Caco-2 (cell line): ENCODE data around the gene ZNF775. TPM values are rescaled to one million over a fixed set of nuclear protein-coding genes. Genes with fewer than 3 reads are reported as not detected.
A peak's percentile ranks its signal among the peaks of the same experiment; 100 is the strongest.

ENCODE experiments used
- BruUV-seq: library from RNA; stranded (reverse); fragments of 400-500 nt; replicated peaks from 2 replicates; lab custom pipeline; 2021; lab: Mats Ljungman, UMichigan
- CTCF ChIA-PET: fragments of 300-600 bp; sonication (Branson Sonifier 250); formaldehyde crosslinking; loops from one replicate; lab custom pipeline; 2022; ENCODE audit warnings: antibody characterized with exemption; lab: Charles Lee
- POLR2A ChIA-PET: fragments of 300-600 bp; sonication (Branson Sonifier 250); formaldehyde crosslinking; loops from one replicate; lab custom pipeline; 2022; ENCODE audit warnings: antibody characterized with exemption; lab: Charles Lee
- DNase-seq, 2 experiments: peaks; one replicate each; pipeline versions ENCODE4 v3.0.0 to v3.0.0-alpha.2; 2020 to 2022
- H3K27me3 ChIP-seq: replicated peaks from 2 replicates; pipeline ENCODE4 v1.6.0; 2011; ENCODE audit warnings: low read length; ENCODE audit not compliant: control insufficient read depth, insufficient read depth
- H3K36me3 ChIP-seq: 2 replicates; pipeline ENCODE4 v1.5.1; 2011; ENCODE audit warnings: low read length; ENCODE audit not compliant: control insufficient read depth, insufficient read depth
- H3K4me1 ChIP-seq: fragments of 250-450 bp; sonication (Bioruptor Pico); 2 replicates; pipeline ENCODE4 v1.5.1; 2020; ENCODE audit warnings: mild to moderate bottlenecking
- H3K4me3 ChIP-seq: 2 replicates; pipeline ENCODE4 v1.5.1; 2011; ENCODE audit warnings: low read depth, mild to moderate bottlenecking, control low read depth, low read length
- H3K9me3 ChIP-seq: fragments of 250-450 bp; sonication (Bioruptor Pico); 2 replicates; pipeline ENCODE4 v1.5.1; 2020; ENCODE audit warnings: mild to moderate bottlenecking, moderate library complexity
- H3K27ac Mint-ChIP-seq: one replicate; pipeline ENCODE4 v1.8.0; 2022; ENCODE audit warnings: mixed read lengths; ENCODE audit not compliant: unreplicated experiment
- H3K27me3 Mint-ChIP-seq: one replicate; pipeline ENCODE4 v1.8.0; 2022; ENCODE audit warnings: mixed read lengths; ENCODE audit not compliant: insufficient read depth, unreplicated experiment
- H3K36me3 Mint-ChIP-seq: one replicate; pipeline ENCODE4 v1.8.0; 2022; ENCODE audit warnings: mild to moderate bottlenecking, mixed read lengths; ENCODE audit not compliant: insufficient read depth, unreplicated experiment
- H3K4me1 Mint-ChIP-seq: one replicate; pipeline ENCODE4 v1.8.0; 2022; ENCODE audit warnings: low read depth, mixed read lengths; ENCODE audit not compliant: unreplicated experiment
- H3K4me3 Mint-ChIP-seq: one replicate; pipeline ENCODE4 v1.8.0; 2022; ENCODE audit warnings: mild to moderate bottlenecking, moderate library complexity, mixed read lengths; ENCODE audit not compliant: unreplicated experiment
- H3K9me3 Mint-ChIP-seq: one replicate; pipeline ENCODE4 v1.8.0; 2022; ENCODE audit warnings: mixed read lengths; ENCODE audit not compliant: unreplicated experiment
- intact Hi-C: fragments of 100-400 bp; cut with micrococcal nuclease; formaldehyde crosslinking; loops from one replicate; pipeline ENCODE4 v1.10.0; 2022; ENCODE audit not compliant: unreplicated experiment
- total RNA-seq: library from RNA; stranded (reverse); gene quantifications from 2 replicates; pipeline ENCODE4 v1.2.3, GENCODE V29; 2022
- TF ChIP-seq, protein P1 (sequence below), 2 experiments: fragments of 200-600 bp in 1 of 2; IDR thresholded peaks; 1 replicate in 1 of 2; 2 replicates in 1 of 2; pipeline versions ENCODE4 v1.5.1 to v1.8.0; 2011 to 2022; ENCODE audit warnings: antibody characterized with exemption in 1 of 2, control low read depth in 1 of 2, inconsistent platforms in 1 of 2, low read depth in 1 of 2, low read length in 1 of 2, mild to moderate bottlenecking in 1 of 2, moderate library complexity in 1 of 2; ENCODE audit not compliant: insufficient read depth in 1 of 2, severe bottlenecking in 1 of 2, unreplicated experiment in 1 of 2

ZNF775 gene
- total RNA-seq, 1 experiment from 2014 or later: 4.0 TPM

GRCh38 chr7:150356265-150356897, 22.7 kb upstream of the ZNF775 start:
- DNase-seq: peak in 1 of 2 experiments; percentile 42
- BruUV-seq: no TSS peak
- no peaks in the 10 kb centered on the region for H3K36me3 ChIP-seq
- TF ChIP-seq, protein P1, sequence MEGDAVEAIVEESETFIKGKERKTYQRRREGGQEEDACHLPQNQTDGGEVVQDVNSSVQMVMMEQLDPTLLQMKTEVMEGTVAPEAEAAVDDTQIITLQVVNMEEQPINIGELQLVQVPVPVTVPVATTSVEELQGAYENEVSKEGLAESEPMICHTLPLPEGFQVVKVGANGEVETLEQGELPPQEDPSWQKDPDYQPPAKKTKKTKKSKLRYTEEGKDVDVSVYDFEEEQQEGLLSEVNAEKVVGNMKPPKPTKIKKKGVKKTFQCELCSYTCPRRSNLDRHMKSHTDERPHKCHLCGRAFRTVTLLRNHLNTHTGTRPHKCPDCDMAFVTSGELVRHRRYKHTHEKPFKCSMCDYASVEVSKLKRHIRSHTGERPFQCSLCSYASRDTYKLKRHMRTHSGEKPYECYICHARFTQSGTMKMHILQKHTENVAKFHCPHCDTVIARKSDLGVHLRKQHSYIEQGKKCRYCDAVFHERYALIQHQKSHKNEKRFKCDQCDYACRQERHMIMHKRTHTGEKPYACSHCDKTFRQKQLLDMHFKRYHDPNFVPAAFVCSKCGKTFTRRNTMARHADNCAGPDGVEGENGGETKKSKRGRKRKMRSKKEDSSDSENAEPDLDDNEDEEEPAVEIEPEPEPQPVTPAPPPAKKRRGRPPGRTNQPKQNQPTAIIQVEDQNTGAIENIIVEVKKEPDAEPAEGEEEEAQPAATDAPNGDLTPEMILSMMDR (IDR thresholded peaks at IDR 0.05; ENCODE audit: insufficient read depth in 1 of 2, low read depth in 1 of 2, low read length in 1 of 2, severe bottlenecking in 1 of 2, unreplicated experiment in 1 of 2): peak; percentile 68 to 73
- Mint-ChIP-seq H3K36me3 (no peaks in the 10 kb centered on the region), H3K4me1 (peaks cover 11% of the 10 kb centered on the region), H3K9me3 (peaks cover 12% of the 10 kb centered on the region), H3K27ac (no peak overlapping the region), H3K27me3 (no peaks in the 10 kb centered on the region), H3K4me3 (no peak overlapping the region)
- CTCF ChIA-PET: interaction anchor here (0.9 kb wide), 1 partner anchor 13 kb away, joined by 3 read pairs; no protein-coding TSS in a partner anchor
- H3K27me3 ChIP-seq: no peaks in the 10 kb centered on the region
- H3K9me3 ChIP-seq: no peaks in the 10 kb centered on the region
- intact Hi-C loops: loop anchor here (1.0 kb wide), 3 partner anchors 22 to 65 kb away; no protein-coding TSS in a partner anchor
- POLR2A ChIA-PET: no interaction called here
- H3K4me3 ChIP-seq: no peak overlapping the region
- H3K4me1 ChIP-seq: no peaks in the 10 kb centered on the region

- Histone ChIP-seq H3K9me3 (no peaks in the 10 kb centered on the region), H3K4me1 (no peaks in the 10 kb centered on the region), H3K4me3 (no peak overlapping the region), H3K36me3 (no peaks in the 10 kb centered on the region), H3K27me3 (no peaks in the 10 kb centered on the region)
- Mint-ChIP-seq H3K4me1 (peaks cover 11% of the 10 kb centered on the region), H3K4me3 (no peak overlapping the region), H3K9me3 (peaks cover 12% of the 10 kb centered on the region), H3K36me3 (no peaks in the 10 kb centered on the region), H3K27me3 (no peaks in the 10 kb centered on the region), H3K27ac (no peak overlapping the region)
- POLR2A ChIA-PET: no interaction called here
- TF ChIP-seq, protein P1 (IDR thresholded peaks at IDR 0.05; ENCODE audit: insufficient read depth in 1 of 2, low read depth in 1 of 2, low read length in 1 of 2, severe bottlenecking in 1 of 2, unreplicated experiment in 1 of 2): no peak
- CTCF ChIA-PET: interaction anchor here (0.5 to 0.6 kb wide), 2 partner anchors 32 to 397 kb away, joined by 3 read pairs; no protein-coding TSS in a partner anchor
- intact Hi-C loops: no loop called here
- no peak for DNase-seq
- no TSS peak for BruUV-seq
Observed at GRCh38 chr7:150357270-150357669, 21.9 kb upstream of the ZNF775 start.

DNA sequence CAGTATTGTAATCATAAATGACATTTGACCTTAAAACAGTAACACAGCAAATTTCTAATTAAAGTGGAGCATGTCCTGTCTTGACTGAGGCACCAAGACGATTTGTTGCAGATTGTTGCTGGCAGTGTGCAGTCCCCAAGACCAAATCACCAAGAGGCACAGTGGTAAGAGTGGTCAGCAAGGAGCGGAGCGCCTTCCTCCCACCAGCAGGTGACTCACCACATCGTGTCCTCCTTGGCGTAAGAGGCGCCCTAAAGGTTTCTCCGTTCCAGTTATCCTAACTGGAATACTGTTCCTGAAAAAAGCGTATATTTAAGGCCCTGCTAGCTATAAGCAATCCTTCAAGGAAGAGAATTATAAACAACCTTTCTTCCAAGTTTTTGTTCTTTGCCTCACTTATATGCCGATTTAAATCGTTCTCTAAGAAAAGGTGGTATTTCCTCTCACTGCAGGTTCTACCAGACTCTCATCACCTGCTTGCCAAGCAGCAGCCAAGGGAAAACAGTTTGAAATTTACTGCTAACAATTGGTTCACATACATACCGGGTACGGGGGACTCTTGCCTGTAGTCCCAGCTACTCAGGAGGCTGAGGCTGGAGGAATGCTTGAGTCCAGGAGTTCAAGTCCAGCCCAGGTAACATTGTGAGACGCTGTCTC, 21.2 kb upstream of the ZNF775 start:
- Mint-ChIP-seq H3K4me1 (peaks cover 11% of the 10 kb centered on the region), H3K4me3 (no peak overlapping the region), H3K36me3 (no peaks in the 10 kb centered on the region), H3K27me3 (no peaks in the 10 kb centered on the region), H3K9me3 (peaks cover 12% of the 10 kb centered on the region), H3K27ac (no peak overlapping the region)
- H3K36me3 ChIP-seq: no peaks in the 10 kb centered on the region
- no peak for DNase-seq
- H3K4me3 ChIP-seq: no peak overlapping the region
- no TSS peak for BruUV-seq
- intact Hi-C loops: no loop called here
- no peaks in the 10 kb centered on the region for H3K9me3 ChIP-seq
- TF ChIP-seq, protein P1 (IDR thresholded peaks at IDR 0.05; ENCODE audit: insufficient read depth in 1 of 2, low read depth in 1 of 2, low read length in 1 of 2, severe bottlenecking in 1 of 2, unreplicated experiment in 1 of 2): peak in 1 of 2 experiments; percentile 12
- no peaks in the 10 kb centered on the region for H3K27me3 ChIP-seq
- H3K4me1 ChIP-seq: no peaks in the 10 kb centered on the region
- POLR2A ChIA-PET: no interaction called here
- CTCF ChIA-PET: interaction anchor here (0.5 to 1.0 kb wide), 3 partner anchors 20 to 396 kb away, joined by 3 read pairs; no protein-coding TSS in a partner anchor
